Astrocyte (in vitro differentiated cells and primary cell): ENCODE results near the gene PRIMPOL. TPM values are rescaled to one million over a fixed set of nuclear protein-coding genes. Genes with fewer than 3 reads are reported as not detected.

ENCODE experiments used
- DNase-seq: peaks from one replicate; pipeline ENCODE4 v3.0.0-alpha.2; 2010; ENCODE audit warnings: low read depth
- FAIRE-seq: peaks from 2 replicates; lab custom pipeline; 2011; peaks lifted over from hg19 to GRCh38; lab: Jason Lieb, UNC
- H2AFZ ChIP-seq: 2 replicates; pipeline ENCODE4 v1.6.0; 2012; ENCODE audit warnings: low read depth, low read length, inconsistent platforms
- H3K27ac ChIP-seq: 2 replicates; pipeline ENCODE4 v1.5.1; 2011; ENCODE audit warnings: low read depth, low read length, inconsistent platforms
- H3K27me3 ChIP-seq: 2 replicates; pipeline ENCODE4 v1.6.0; 2011; ENCODE audit warnings: low read length, inconsistent platforms; ENCODE audit not compliant: insufficient read depth
- H3K36me3 ChIP-seq: 2 replicates; pipeline ENCODE4 v1.5.1; 2011; ENCODE audit warnings: low read length, inconsistent platforms; ENCODE audit not compliant: insufficient read depth
- H3K4me1 ChIP-seq: 2 replicates; pipeline ENCODE4 v1.5.1; 2011; ENCODE audit warnings: low read length, inconsistent platforms; ENCODE audit not compliant: insufficient read depth
- H3K4me2 ChIP-seq: 2 replicates; pipeline ENCODE4 v1.6.0; 2012; ENCODE audit warnings: low read length, inconsistent platforms
- H3K4me3 ChIP-seq: 2 replicates; pipeline ENCODE4 v1.5.1; 2011; ENCODE audit warnings: low read depth, mild to moderate bottlenecking, low read length, inconsistent platforms; ENCODE audit not compliant: insufficient read depth
- H3K79me2 ChIP-seq: 2 replicates; pipeline ENCODE4 v1.6.0; 2012; ENCODE audit warnings: mild to moderate bottlenecking, low read length, inconsistent platforms; ENCODE audit not compliant: insufficient read depth
- H3K9ac ChIP-seq: 2 replicates; pipeline ENCODE4 v1.6.0; 2012; ENCODE audit warnings: mild to moderate bottlenecking, low read length, inconsistent platforms
- H3K9me3 ChIP-seq: 2 replicates; pipeline ENCODE4 v1.5.1; 2012; ENCODE audit warnings: low read depth, mild to moderate bottlenecking, low read length, inconsistent platforms; ENCODE audit not compliant: insufficient read depth
- H4K20me1 ChIP-seq: 2 replicates; pipeline ENCODE4 v1.6.0; 2012; ENCODE audit warnings: low read length, inconsistent platforms; ENCODE audit not compliant: insufficient read depth
- H3K27ac Mint-ChIP-seq: one replicate; pipeline ENCODE4 v1.8.0; 2021; ENCODE audit warnings: mild to moderate bottlenecking, mixed read lengths; ENCODE audit not compliant: unreplicated experiment
- H3K27me3 Mint-ChIP-seq: one replicate; pipeline ENCODE4 v1.8.0; 2021; ENCODE audit warnings: low read depth, mixed read lengths; ENCODE audit not compliant: unreplicated experiment
- H3K36me3 Mint-ChIP-seq: one replicate; pipeline ENCODE4 v1.8.0; 2021; ENCODE audit warnings: low read depth, mixed read lengths; ENCODE audit not compliant: unreplicated experiment
- H3K4me1 Mint-ChIP-seq: one replicate; pipeline ENCODE4 v1.8.0; 2021; ENCODE audit warnings: low read depth, mixed read lengths; ENCODE audit not compliant: unreplicated experiment
- H3K4me3 Mint-ChIP-seq: one replicate; pipeline ENCODE4 v1.8.0; 2021; ENCODE audit warnings: mild to moderate bottlenecking, moderate library complexity, mixed read lengths; ENCODE audit not compliant: unreplicated experiment
- H3K9me3 Mint-ChIP-seq: one replicate; pipeline ENCODE4 v1.8.0; 2021; ENCODE audit warnings: mild to moderate bottlenecking, mixed read lengths; ENCODE audit not compliant: unreplicated experiment
- EZH2 ChIP-seq: IDR thresholded peaks from 2 replicates; pipeline ENCODE4 v1.6.1; 2012; ENCODE audit warnings: mild to moderate bottlenecking, low read length, inconsistent platforms; ENCODE audit not compliant: insufficient read depth
- total RNA-seq: library from RNA; stranded (reverse); gene quantifications from 2 replicates; pipeline ENCODE4 v1.2.1, GENCODE V29; 2021
- TF ChIP-seq, protein P1 (sequence below): IDR thresholded peaks from 2 replicates; pipeline ENCODE4 v1.5.1; 2011; ENCODE audit warnings: low read depth, mild to moderate bottlenecking, inconsistent platforms, low read length, moderate library complexity; ENCODE audit not compliant: insufficient read depth

PRIMPOL gene
- total RNA-seq, 1 donor from 2014 or later: 6.5 TPM

DNA sequence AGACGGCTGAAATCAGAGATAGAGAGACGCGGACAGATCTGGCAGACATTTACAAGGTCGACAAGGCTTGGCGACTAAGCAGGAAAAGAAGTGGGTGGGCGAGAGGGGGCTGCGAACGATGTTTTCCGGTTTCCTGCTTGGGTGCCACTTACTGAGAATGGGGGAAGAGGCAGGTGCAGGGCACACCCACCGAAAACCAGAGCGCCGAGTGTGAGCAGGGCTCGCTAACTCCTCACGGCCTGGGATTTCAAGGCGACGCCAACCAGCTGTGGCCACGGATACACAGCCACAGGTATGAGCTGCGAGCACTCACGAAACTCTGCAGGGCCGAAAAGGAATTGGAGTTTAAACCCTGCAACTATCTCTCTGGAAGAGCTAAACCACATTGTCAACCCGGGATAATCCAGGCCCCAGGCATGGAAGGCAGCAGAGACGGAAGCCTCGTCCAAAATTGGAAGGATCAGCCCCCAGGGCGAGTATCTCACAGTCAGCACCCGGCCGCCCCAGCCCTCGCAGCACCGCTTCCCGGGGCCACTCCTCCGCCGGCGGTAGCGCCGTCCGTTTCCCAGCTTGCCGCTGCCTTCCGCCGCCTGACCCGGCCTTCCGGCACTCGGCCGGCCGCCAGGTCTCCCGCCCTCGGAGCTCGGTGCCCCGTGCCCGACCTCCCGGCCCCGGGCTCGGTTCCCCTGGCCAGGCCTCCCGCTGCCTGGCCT is 1.1 kb upstream of the PRIMPOL start:
- H2AFZ ChIP-seq: peak overlapping the region; percentile 27
- peaks cover 21% of the 10 kb centered on the region for H4K20me1 ChIP-seq
- peak overlapping the region; percentile 93 for H3K27ac ChIP-seq
- H3K27me3 Mint-ChIP-seq: no peaks in the 10 kb centered on the region
- H3K4me2 ChIP-seq: peak overlapping the region; percentile 98
- peaks cover 24% of the 10 kb centered on the region for H3K4me1 Mint-ChIP-seq
- H3K9me3 ChIP-seq: no peaks in the 10 kb centered on the region
- peak overlapping the region; percentile 97 for H3K9ac ChIP-seq
- no peaks in the 10 kb centered on the region for H3K36me3 Mint-ChIP-seq
- H3K4me3 ChIP-seq: peak overlapping the region; percentile 79
- H3K27me3 ChIP-seq: no peaks in the 10 kb centered on the region
- peak overlapping the region; percentile 91 for H3K4me3 Mint-ChIP-seq
- H3K36me3 ChIP-seq: peaks cover 5% of the 10 kb centered on the region
- FAIRE-seq: no peak
- peaks cover 64% of the 10 kb centered on the region for H3K79me2 ChIP-seq
- no peaks in the 10 kb centered on the region for H3K9me3 Mint-ChIP-seq
- peak; percentile 56 for DNase-seq
- TF ChIP-seq, protein P1, sequence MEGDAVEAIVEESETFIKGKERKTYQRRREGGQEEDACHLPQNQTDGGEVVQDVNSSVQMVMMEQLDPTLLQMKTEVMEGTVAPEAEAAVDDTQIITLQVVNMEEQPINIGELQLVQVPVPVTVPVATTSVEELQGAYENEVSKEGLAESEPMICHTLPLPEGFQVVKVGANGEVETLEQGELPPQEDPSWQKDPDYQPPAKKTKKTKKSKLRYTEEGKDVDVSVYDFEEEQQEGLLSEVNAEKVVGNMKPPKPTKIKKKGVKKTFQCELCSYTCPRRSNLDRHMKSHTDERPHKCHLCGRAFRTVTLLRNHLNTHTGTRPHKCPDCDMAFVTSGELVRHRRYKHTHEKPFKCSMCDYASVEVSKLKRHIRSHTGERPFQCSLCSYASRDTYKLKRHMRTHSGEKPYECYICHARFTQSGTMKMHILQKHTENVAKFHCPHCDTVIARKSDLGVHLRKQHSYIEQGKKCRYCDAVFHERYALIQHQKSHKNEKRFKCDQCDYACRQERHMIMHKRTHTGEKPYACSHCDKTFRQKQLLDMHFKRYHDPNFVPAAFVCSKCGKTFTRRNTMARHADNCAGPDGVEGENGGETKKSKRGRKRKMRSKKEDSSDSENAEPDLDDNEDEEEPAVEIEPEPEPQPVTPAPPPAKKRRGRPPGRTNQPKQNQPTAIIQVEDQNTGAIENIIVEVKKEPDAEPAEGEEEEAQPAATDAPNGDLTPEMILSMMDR: no peak
- no peak for TF ChIP-seq EZH2
- H3K27ac Mint-ChIP-seq: peak overlapping the region; percentile 87
- H3K4me1 ChIP-seq: peaks cover 34% of the 10 kb centered on the region

DNA sequence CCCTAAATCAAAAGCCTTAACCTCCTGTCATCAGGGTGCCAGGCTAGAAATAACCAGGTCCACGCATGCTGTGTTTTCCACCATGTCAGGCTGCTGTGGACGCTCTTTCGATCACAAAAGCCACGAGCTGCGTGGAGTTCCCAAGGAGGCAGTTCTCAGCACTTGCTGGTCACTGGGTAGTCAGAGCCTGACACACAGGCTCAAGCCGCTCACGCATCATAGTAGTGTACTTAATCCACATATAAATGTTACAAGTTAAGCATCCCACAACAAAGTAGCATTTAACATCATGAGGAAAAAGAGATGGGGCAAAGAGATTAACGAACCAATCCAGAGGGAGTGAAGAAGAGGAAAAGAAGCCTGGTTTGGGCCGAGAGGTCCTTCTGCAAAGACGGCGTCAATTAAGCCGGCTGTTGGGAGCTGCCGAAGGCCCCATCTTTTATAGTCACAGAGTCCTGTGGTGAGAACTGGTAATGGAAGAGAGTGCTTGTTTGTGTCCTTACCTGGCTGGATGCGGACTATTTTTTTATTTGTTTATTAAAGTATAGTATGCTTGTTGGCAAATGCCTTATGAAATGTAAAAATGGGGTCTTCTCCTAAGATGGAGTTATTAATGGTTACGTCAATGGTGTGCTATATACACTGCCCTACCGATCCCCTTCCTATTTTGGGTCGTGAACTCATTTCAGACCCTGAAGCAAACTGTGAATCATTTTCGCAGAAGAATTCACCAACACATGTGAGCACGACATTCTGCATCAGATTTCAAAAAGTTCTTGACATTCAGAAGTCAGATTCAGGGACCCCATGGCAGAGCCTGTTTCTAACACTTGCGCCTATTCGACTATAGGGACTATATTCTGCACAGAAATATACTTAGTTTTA is 675 bp downstream of the PRIMPOL start:
- Histone ChIP-seq H3K4me3 (peak overlapping the region; percentile 83), H3K9me3 (no peaks in the 10 kb centered on the region), H3K27me3 (no peaks in the 10 kb centered on the region), H3K9ac (peak overlapping the region; percentile 95), H3K4me2 (peak overlapping the region; percentile 89), H3K79me2 (peaks cover 52% of the 10 kb centered on the region), H3K27ac (peak overlapping the region; percentile 96), H2AFZ (peak overlapping the region; percentile 79), H3K4me1 (peaks cover 25% of the 10 kb centered on the region), H3K36me3 (peaks cover 5% of the 10 kb centered on the region), H4K20me1 (peaks cover 21% of the 10 kb centered on the region)
- FAIRE-seq: no peak
- H3K27ac Mint-ChIP-seq: peak overlapping the region; percentile 35
- no peak for TF ChIP-seq EZH2
- TF ChIP-seq, protein P1: no peak
- DNase-seq: peak; percentile 42
- no peaks in the 10 kb centered on the region for H3K27me3 Mint-ChIP-seq
- peaks cover 18% of the 10 kb centered on the region for H3K4me1 Mint-ChIP-seq
- peak overlapping the region; percentile 91 for H3K4me3 Mint-ChIP-seq
- H3K9me3 Mint-ChIP-seq: no peaks in the 10 kb centered on the region
- no peaks in the 10 kb centered on the region for H3K36me3 Mint-ChIP-seq
